ENCODE results near the gene TMEM273. TPM values are rescaled to one million over a fixed set of nuclear protein-coding genes. Genes with fewer than 3 reads are reported as not detected.

TMEM273 gene
- total RNA-seq, 1 donor from 2014 or later = not detected

DNA sequence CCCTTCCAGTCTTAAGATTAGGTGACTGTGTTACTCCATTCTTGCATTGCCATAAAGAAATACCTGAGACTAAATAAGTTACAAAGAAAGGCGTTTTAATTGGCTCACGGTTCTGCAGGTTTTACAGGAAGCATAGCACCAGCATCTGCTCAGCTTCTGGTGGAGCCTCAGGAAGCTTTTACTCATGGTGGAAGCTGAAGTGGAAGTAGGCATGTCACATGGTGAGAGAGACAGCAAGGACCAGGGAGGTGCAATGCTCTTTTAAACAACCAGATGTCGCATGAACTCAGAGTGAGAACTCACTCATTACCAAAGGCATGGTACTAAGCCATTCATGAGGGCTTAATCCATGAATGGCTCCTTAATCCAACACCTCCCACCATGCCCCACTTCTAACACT lies 34.0 kb upstream of the TMEM273 start:
- no peak for DNase-seq (ENCODE audit: extremely low spot score, unreplicated experiment)

DNA sequence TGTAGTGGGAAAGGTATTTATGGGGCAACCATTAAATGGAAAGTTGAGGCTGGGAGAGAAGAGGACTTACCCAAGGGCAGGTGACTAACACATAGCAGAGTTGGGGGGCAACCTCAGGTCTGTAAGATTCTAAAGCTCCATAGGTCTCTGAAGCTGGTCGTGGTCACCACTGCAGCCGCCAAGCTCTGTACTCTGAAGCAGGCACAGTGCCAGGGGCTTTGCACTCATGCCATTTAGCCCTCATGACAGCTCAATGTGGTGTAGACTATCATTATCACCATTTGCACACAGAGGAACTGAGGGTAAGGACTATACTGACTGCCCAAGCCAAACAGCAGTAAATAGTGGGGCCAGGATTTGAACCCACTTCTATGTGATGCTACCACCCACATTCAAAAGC lies 32.5 kb upstream of the TMEM273 start:
- Mint-ChIP-seq H3K36me3 (ENCODE audit: unreplicated experiment) (no peaks in the 10 kb centered on the region), H3K9me3 (ENCODE audit: unreplicated experiment) (no peaks in the 10 kb centered on the region), H3K27ac (ENCODE audit: unreplicated experiment) (no peak overlapping the region), H3K27me3 (ENCODE audit: unreplicated experiment) (peaks cover 15% of the 10 kb centered on the region), H3K4me3 (ENCODE audit: unreplicated experiment) (no peak overlapping the region), H3K4me1 (ENCODE audit: unreplicated experiment) (no peaks in the 10 kb centered on the region)
- no peak for DNase-seq (ENCODE audit: extremely low spot score, unreplicated experiment)
- TF ChIP-seq CTCF (IDR thresholded peaks at IDR 0.05) = no peak

More for the DNA sequence above, 34.0 kb upstream of the TMEM273 start:
- no peak overlapping the region for H3K27ac Mint-ChIP-seq (ENCODE audit: unreplicated experiment)
- H3K4me3 Mint-ChIP-seq (ENCODE audit: unreplicated experiment) = no peak overlapping the region
- no peaks in the 10 kb centered on the region for H3K36me3 Mint-ChIP-seq (ENCODE audit: unreplicated experiment)
- TF ChIP-seq CTCF (IDR thresholded peaks at IDR 0.05) = no peak
- no peaks in the 10 kb centered on the region for H3K9me3 Mint-ChIP-seq (ENCODE audit: unreplicated experiment)
- peaks cover 12% of the 10 kb centered on the region for H3K27me3 Mint-ChIP-seq (ENCODE audit: unreplicated experiment)
- no peaks in the 10 kb centered on the region for H3K4me1 Mint-ChIP-seq (ENCODE audit: unreplicated experiment)

- DNase-seq (ENCODE audit: extremely low spot score, unreplicated experiment) = no peak
- Mint-ChIP-seq H3K4me3 (ENCODE audit: unreplicated experiment) (no peak overlapping the region), H3K36me3 (ENCODE audit: unreplicated experiment) (no peaks in the 10 kb centered on the region), H3K4me1 (ENCODE audit: unreplicated experiment) (no peaks in the 10 kb centered on the region), H3K27ac (ENCODE audit: unreplicated experiment) (no peak overlapping the region), H3K9me3 (ENCODE audit: unreplicated experiment) (no peaks in the 10 kb centered on the region), H3K27me3 (ENCODE audit: unreplicated experiment) (peaks cover 19% of the 10 kb centered on the region)
- no peak for TF ChIP-seq CTCF (IDR thresholded peaks at IDR 0.05)
These were observed 31.8 kb upstream of the TMEM273 start for GRCh38 chr10:49220031-49220430.

GRCh38 chr10:49219248-49219647 lies 31.1 kb upstream of the TMEM273 start:
- Mint-ChIP-seq H3K36me3 (ENCODE audit: unreplicated experiment) (no peaks in the 10 kb centered on the region), H3K4me3 (ENCODE audit: unreplicated experiment) (no peak overlapping the region), H3K27ac (ENCODE audit: unreplicated experiment) (no peak overlapping the region), H3K4me1 (ENCODE audit: unreplicated experiment) (no peaks in the 10 kb centered on the region), H3K27me3 (ENCODE audit: unreplicated experiment) (peaks cover 27% of the 10 kb centered on the region), H3K9me3 (ENCODE audit: unreplicated experiment) (no peaks in the 10 kb centered on the region)
- TF ChIP-seq CTCF (IDR thresholded peaks at IDR 0.05) = no peak
- no peak for DNase-seq (ENCODE audit: extremely low spot score, unreplicated experiment)

GRCh38 chr10:49218480-49218879 lies 30.3 kb upstream of the TMEM273 start:
- no peak overlapping the region for H3K27ac Mint-ChIP-seq (ENCODE audit: unreplicated experiment)
- no peak for TF ChIP-seq CTCF (IDR thresholded peaks at IDR 0.05)
- DNase-seq (ENCODE audit: extremely low spot score, unreplicated experiment) = no peak
- no peaks in the 10 kb centered on the region for H3K9me3 Mint-ChIP-seq (ENCODE audit: unreplicated experiment)
- no peak overlapping the region for H3K4me3 Mint-ChIP-seq (ENCODE audit: unreplicated experiment)
- H3K4me1 Mint-ChIP-seq (ENCODE audit: unreplicated experiment) = no peaks in the 10 kb centered on the region
- H3K36me3 Mint-ChIP-seq (ENCODE audit: unreplicated experiment) = no peaks in the 10 kb centered on the region
- H3K27me3 Mint-ChIP-seq (ENCODE audit: unreplicated experiment) = peaks cover 27% of the 10 kb centered on the region
